Renal pelvis (tissue), 4 donors: Measurements from ENCODE around the gene VDR. TPM values are rescaled to one million over a fixed set of nuclear protein-coding genes. Genes with fewer than 3 reads are reported as not detected.
A peak's percentile ranks its signal among the peaks of the same experiment; 100 is the strongest.
"Not testable (repeated sequence)": the region's sequence is repeated elsewhere in the genome, so short reads cannot be mapped to it uniquely, and the experiment has no call there.

Experiments
- DNase-seq: peaks from one replicate; pipeline ENCODE4 v3.0.0-alpha.2; 2013
- polyA plus RNA-seq, 3 donors: library from polyadenylated mRNA; unstranded; fragments of 120-200 nt; gene quantifications; one replicate each; pipeline ENCODE4 v1.2.1, GENCODE V29; 2013; ENCODE audit not compliant: insufficient read length in 3 of 3

The VDR gene
- polyA plus RNA-seq, 3 donors, result 3.0 to 4.1 (median 3.7) TPM

GRCh38 chr12:47815447-47815846 lies 89.3 kb downstream of the VDR start:
- not testable (repeated sequence) for DNase-seq

- DNase-seq, result no peak
Observed at GRCh38 chr12:47814539-47815170, 90.1 kb downstream of the VDR start.

GRCh38 chr12:47813511-47814196 lies 91.1 kb downstream of the VDR start:
- no peak for DNase-seq

- DNase-seq, result peak; percentile 81
Observed at GRCh38 chr12:47812797-47813510, 91.8 kb downstream of the VDR start.

- DNase-seq, result no peak
Observed at GRCh38 chr12:47811581-47812484, 93.0 kb downstream of the VDR start.

DNA sequence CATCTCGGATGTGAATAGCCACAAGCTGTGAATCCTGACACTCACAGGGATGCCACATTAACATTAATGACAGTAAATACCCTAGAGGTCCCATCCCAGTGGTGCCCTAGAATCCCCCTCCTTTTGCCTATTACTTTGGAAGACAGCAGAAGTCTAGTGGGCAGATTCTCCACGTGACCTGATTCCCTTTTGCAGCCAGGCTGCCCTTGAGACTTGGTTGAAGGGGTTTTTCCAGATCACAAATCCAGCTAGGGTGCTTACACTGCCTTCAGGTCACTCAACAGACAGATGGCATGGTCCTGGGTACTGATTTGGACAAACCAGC lies 93.8 kb downstream of the VDR start:
- no peak for DNase-seq

GRCh38 chr12:47809518-47809917 lies 95.3 kb downstream of the VDR start:
- DNase-seq, result not testable (repeated sequence)

DNA sequence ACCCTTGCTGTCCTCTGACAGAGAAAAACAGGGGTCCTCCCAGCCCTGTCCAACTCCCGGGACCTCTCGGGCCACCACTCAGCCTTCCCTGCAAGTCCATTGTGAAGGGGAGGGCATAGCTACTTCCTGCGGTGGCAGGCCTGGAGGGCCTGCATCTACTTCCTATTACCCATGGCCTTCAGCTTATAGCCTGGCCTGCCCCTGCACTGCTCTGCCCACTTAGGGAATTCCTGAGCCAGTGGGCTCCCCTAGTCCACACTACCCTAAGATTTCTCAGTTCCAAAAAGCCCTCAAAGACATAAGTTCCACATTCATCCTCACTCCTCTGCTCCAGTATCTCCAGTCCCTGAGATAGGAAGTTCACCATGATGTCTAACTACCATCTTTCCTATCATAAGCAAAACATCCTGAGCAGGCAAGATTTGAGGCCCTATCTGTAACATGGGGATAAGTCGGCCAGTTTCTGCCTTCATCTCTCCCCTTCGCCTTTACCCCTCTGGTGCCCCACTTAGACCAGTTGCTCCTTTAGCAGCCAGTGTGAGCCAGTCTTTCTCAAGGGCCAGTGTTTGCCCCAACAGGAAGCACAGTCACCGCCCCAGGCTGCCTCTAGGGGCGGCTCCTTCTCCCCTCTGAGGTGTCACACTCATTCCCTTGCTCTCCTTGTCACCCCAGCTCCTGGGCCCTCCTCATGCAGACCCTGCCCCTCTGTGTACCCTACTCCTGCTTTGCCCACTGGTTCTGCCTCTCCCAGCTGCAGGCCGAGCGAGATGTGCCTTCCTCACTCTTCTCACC lies 96.0 kb downstream of the VDR start:
- DNase-seq, result no peak

GRCh38 chr12:47808050-47808449 lies 96.7 kb downstream of the VDR start:
- no peak for DNase-seq

GRCh38 chr12:47807338-47807737 lies 97.5 kb downstream of the VDR start:
- DNase-seq, result no peak

DNA sequence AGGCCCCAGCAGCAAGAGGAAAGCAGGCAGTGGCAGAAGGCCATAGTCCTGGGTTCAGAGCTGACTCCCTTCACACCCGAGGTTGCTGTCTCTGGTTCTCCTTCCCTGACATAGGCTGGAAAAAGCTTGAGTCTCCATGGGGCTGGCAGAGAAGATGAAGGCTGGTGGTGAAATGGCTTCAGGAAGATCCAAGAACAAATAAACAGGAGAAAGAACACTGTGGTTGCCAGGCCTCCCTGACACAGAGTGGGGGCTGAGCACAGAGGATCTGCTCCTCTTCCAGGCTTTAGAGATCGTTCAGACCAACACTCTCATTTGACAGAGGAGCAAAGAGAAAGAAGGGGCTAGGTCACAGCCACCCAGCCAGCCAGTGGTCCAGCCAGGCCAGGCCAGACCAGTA lies 99.4 kb downstream of the VDR start:
- no peak for DNase-seq

DNA sequence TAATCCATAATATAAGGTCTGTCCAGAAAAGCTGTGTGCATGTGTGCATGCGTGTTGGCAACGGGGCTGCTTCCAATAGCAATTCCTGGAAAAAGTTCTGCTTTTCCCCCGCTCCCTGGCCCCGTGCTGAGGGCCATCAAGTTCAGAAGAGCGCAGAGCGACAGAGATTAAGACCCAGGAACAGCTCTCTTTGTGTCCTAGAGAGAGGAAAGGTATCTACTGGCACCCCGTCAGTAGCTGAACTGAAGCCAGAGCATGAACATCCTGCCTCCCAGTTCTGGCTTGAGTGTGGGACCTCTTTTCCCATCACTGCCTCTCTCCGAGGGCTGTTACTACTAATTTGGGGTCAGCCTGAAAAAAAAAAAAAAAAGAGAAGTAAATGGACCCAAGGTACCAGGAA lies 100.6 kb downstream of the VDR start:
- DNase-seq, result no peak

- no peak for DNase-seq
Observed at GRCh38 chr12:47803191-47803875, 101.5 kb downstream of the VDR start.

GRCh38 chr12:47802312-47802711 lies 102.5 kb downstream of the VDR start:
- no peak for DNase-seq

DNA sequence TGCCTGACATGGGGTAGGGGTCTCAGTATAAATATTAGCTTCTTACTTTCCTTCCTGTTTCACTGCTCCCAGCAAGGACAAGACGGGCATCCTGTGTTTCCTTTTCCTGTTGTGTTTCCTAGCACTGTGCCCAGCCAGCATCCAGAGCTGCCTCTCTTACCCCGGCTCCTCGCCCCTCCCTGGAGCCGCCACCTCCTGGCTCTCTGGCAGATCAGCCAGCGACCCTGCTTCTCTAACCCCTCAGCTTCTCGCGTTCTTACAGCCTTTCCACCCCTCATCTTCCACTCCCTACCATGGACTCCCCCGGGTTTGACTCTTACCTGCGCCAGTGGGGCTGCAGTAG lies 102.9 kb downstream of the VDR start:
- no peak for DNase-seq

DNA sequence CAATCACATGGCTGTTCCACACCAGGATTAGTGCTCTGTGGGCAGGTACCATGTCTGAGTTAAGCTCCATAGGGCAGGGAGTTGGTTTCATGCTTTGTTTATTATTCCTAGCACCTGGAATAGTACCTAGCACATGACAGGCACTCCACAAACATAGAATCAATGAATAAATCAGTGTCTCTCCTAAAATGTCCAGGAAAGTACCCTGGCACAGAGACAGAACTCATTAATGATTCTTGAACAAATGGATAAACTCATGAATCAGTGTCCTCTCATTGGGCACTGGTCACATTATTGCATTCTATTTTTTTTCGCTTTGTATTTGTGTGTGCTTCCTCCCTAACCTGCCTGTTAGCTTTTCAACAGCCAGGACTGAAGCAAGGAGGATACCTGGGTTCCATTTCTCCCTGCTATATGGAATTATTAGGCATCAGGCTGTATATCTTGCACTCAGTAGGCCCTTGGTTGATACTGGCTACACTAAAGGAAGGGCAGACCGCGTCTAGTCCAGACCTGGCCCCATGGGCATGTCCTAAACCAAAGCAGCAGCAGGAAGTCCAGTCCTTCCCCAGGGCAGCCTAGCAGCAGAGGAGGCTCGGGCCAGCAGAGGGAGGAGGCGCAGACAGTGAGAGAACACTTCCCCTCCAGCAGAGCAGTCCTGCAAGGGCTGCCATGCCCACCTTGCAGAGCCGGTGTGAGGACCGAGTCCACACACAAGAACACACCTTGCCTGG lies 103.5 kb downstream of the VDR start:
- no peak for DNase-seq

DNA sequence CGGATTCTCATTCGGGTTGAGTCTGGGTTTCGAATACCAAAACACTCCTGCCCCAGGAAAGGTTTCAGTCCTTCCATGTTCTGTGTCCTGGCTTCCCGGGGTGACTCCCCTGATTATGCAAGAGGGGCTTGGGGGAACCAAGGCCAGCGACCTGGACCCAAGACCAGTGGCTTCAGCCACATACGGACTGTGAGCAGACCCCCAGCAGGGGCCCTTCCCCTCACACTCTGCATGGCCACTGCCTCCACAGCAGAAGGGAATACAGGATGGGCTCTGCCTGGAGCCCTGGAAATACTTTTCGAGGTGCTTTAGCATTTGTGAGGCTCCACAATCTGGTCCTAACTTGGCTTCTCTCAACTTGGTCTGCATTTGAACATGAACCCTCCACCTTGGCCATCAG lies 104.2 kb downstream of the VDR start:
- DNase-seq, result no peak

- DNase-seq, result no peak
Observed at GRCh38 chr12:47799357-47799955, 105.3 kb downstream of the VDR start.

GRCh38 chr12:47798382-47798948 lies 106.3 kb downstream of the VDR start:
- DNase-seq, result no peak
